ENCODE measurements around the gene H2BK1. TPM values are rescaled to one million over a fixed set of nuclear protein-coding genes. Genes with fewer than 3 reads are reported as not detected.
A peak's percentile ranks its signal among the peaks of the same experiment; 100 is the strongest.

H2BK1 gene
- polyA plus RNA-seq, 1 donor (not counting 4 experiments of a cell fraction or from before 2014, with no cell fraction given): not detected

- Histone ChIP-seq H3K9me1 (ENCODE audit: control insufficient read depth, extremely low read depth, insufficient read depth, low read length) (no peaks in the 10 kb centered on the region), H3K79me2 (ENCODE audit: control insufficient read depth, insufficient read depth, low read length) (peaks cover 25% of the 10 kb centered on the region), H4K20me1 (ENCODE audit: control insufficient read depth, extremely low read depth, insufficient read depth, low read length) (no peaks in the 10 kb centered on the region), H3K9me3 (ENCODE audit: control insufficient read depth, low read depth, low read length) (no peaks in the 10 kb centered on the region), H3K4me2 (ENCODE audit: control insufficient read depth, extremely low read depth, insufficient read depth, low read depth, low read length) (peak within 1 kb of the TSS; percentile 99), H3K27me3 (ENCODE audit: control insufficient read depth, extremely low read depth, insufficient read depth, low read length) (no peaks in the 10 kb centered on the region), H3K27ac (ENCODE audit: control insufficient read depth, insufficient read depth, low read length) (peak within 1 kb of the TSS; percentile 62), H3K4me1 (ENCODE audit: control insufficient read depth, extremely low read depth, insufficient read depth, low read length) (peaks cover 28% of the 10 kb centered on the region), H3K9ac (ENCODE audit: control insufficient read depth, extremely low read depth, insufficient read depth, low read length) (peak within 1 kb of the TSS; percentile 88), H3K36me3 (ENCODE audit: control insufficient read depth in 2 of 2, extremely low read depth in 1 of 2, insufficient read depth in 2 of 2, low read length in 2 of 2) (peaks cover 21 to 33% of the 10 kb centered on the region in 2 experiments), H2AFZ (ENCODE audit: control insufficient read depth, low read length) (peak within 1 kb of the TSS; percentile 98), H3K4me3 (ENCODE audit: control insufficient read depth in 2 of 3, extremely low read depth in 1 of 3, insufficient read depth in 2 of 3, low read depth in 1 of 3, low read length in 3 of 3) (peak within 1 kb of the TSS; percentile 90 to 98 (median 96))
- no peak for TF ChIP-seq EZH2 (IDR thresholded peaks at IDR 0.05; ENCODE audit: low read length)
- no peak for TF ChIP-seq CTCF (optimal IDR thresholded peaks at IDR 0.05 in 1 of 3, IDR thresholded peaks at IDR 0.05 in 1 of 3, conservative IDR thresholded peaks at IDR 0.05 in 1 of 3; ENCODE audit: extremely low read depth in 1 of 3, insufficient read depth in 2 of 3, low read length in 3 of 3)
- FAIRE-seq (peak; percentile 32), DNase-seq (ENCODE audit: low read depth, low spot score) (peak; percentile 93)
- dilution Hi-C loops (cut with MboI; ENCODE audit: extremely low pct_ligation_motif_present, low sequenced_read_pairs): no loop called here
Measured at GRCh38 chr7:151226875-151227782, 16.8 kb upstream of the H2BK1 start, which contains the start of gene ABCF2. Gene ABCF2, minus strand, starts transcription at chr7:151227205. Its CDS starts 747 bp downstream, at chr7:151226458.

GRCh38 chr7:151226560-151226874 lies 16.2 kb upstream of the H2BK1 start:
- Histone ChIP-seq H3K9me3 (ENCODE audit: control insufficient read depth, low read depth, low read length) (no peaks in the 10 kb centered on the region), H3K27me3 (ENCODE audit: control insufficient read depth, extremely low read depth, insufficient read depth, low read length) (no peaks in the 10 kb centered on the region), H3K4me3 (ENCODE audit: control insufficient read depth in 2 of 3, extremely low read depth in 1 of 3, insufficient read depth in 2 of 3, low read depth in 1 of 3, low read length in 3 of 3) (peak overlapping the region; percentile 87 to 98 (median 90)), H2AFZ (ENCODE audit: control insufficient read depth, low read length) (peak overlapping the region; percentile 84), H3K4me2 (ENCODE audit: control insufficient read depth, extremely low read depth, insufficient read depth, low read depth, low read length) (peak overlapping the region; percentile 99), H4K20me1 (ENCODE audit: control insufficient read depth, extremely low read depth, insufficient read depth, low read length) (no peaks in the 10 kb centered on the region), H3K36me3 (ENCODE audit: control insufficient read depth in 2 of 2, extremely low read depth in 1 of 2, insufficient read depth in 2 of 2, low read length in 2 of 2) (peaks cover 23 to 37% of the 10 kb centered on the region in 2 experiments), H3K9ac (ENCODE audit: control insufficient read depth, extremely low read depth, insufficient read depth, low read length) (peak overlapping the region; percentile 88), H3K9me1 (ENCODE audit: control insufficient read depth, extremely low read depth, insufficient read depth, low read length) (no peaks in the 10 kb centered on the region), H3K27ac (ENCODE audit: control insufficient read depth, insufficient read depth, low read length) (peak overlapping the region; percentile 62), H3K4me1 (ENCODE audit: control insufficient read depth, extremely low read depth, insufficient read depth, low read length) (peaks cover 22% of the 10 kb centered on the region), H3K79me2 (ENCODE audit: control insufficient read depth, insufficient read depth, low read length) (peaks cover 25% of the 10 kb centered on the region)
- no peak for TF ChIP-seq EZH2 (IDR thresholded peaks at IDR 0.05; ENCODE audit: low read length)
- TF ChIP-seq CTCF (optimal IDR thresholded peaks at IDR 0.05 in 1 of 3, IDR thresholded peaks at IDR 0.05 in 1 of 3, conservative IDR thresholded peaks at IDR 0.05 in 1 of 3; ENCODE audit: extremely low read depth in 1 of 3, insufficient read depth in 2 of 3, low read length in 3 of 3): no peak
- DNase-seq (ENCODE audit: low read depth, low spot score) (no peak), FAIRE-seq (no peak)
- dilution Hi-C loops (cut with MboI; ENCODE audit: extremely low pct_ligation_motif_present, low sequenced_read_pairs): no loop called here
